B cell (primary cell): ENCODE measurements around the gene MAPKAP1. TPM values are rescaled to one million over a fixed set of nuclear protein-coding genes. Genes with fewer than 3 reads are reported as not detected.

Experiments used
- ATAC-seq: fragments of 200-7000 bp; cut with Tn5 transposase; one replicate; pipeline ENCODE4 v1.10.0; 2021; ENCODE audit warnings: low read depth, mild to moderate bottlenecking, moderate number of reproducible peaks, moderate library complexity
- CTCF ChIA-PET: fragments of 350-600 bp; sonication (Branson Sonifier 250); formaldehyde crosslinking; loops from one replicate; lab custom pipeline; 2021; ENCODE audit warnings: antibody characterized with exemption, inconsistent platforms; lab: Charles Lee
- POLR2A ChIA-PET: fragments of 350-600 bp; sonication (Branson Sonifier 250); formaldehyde crosslinking; loops from one replicate; lab custom pipeline; 2021; ENCODE audit warnings: antibody characterized with exemption; lab: Charles Lee
- DNase-seq: peaks from one replicate; pipeline ENCODE4 v3.0.0; 2013
- H2AFZ ChIP-seq: 2 replicates; pipeline ENCODE4 v1.6.1; 2012; ENCODE audit warnings: mild to moderate bottlenecking, low read depth, low read length; ENCODE audit not compliant: insufficient read depth, poor library complexity, severe bottlenecking
- H3K27ac ChIP-seq, 2 donors: 1 replicate in 1 of 2; 2 replicates in 1 of 2; pipeline ENCODE4 v1.5.1; 2012 to 2013; ENCODE audit warnings: low read length in 2 of 2, mild to moderate bottlenecking in 2 of 2, moderate library complexity in 1 of 2
- H3K27me3 ChIP-seq, 4 experiments: fragments of 200-600 bp in 1 of 4; sonication (generic) in 1 of 4; replicated peaks in 1 of 4; 1 replicate in 2 of 4; 2 replicates in 2 of 4; pipeline versions ENCODE4 v1.6.1 to v1.7.0; 2013 to 2016; ENCODE audit warnings: low read length in 3 of 4, mild to moderate bottlenecking in 2 of 4, mixed read lengths in 1 of 4, moderate library complexity in 1 of 4; ENCODE audit not compliant: insufficient read depth in 4 of 4, control insufficient read depth in 3 of 4; ENCODE audit errors: control extremely low read depth in 1 of 4
- H3K36me3 ChIP-seq, 2 experiments: replicated peaks in 1 of 2; 1 replicate in 1 of 2; 2 replicates in 1 of 2; pipeline versions ENCODE4 v1.6.1 to v1.7.1; 2013; ENCODE audit warnings: low read length in 1 of 2; ENCODE audit not compliant: insufficient read depth in 2 of 2, control insufficient read depth in 1 of 2; ENCODE audit errors: control extremely low read depth in 1 of 2, extremely low read depth in 1 of 2
- H3K4me1 ChIP-seq, 2 donors: fragments of 200-600 bp in 1 of 2; sonication (generic) in 1 of 2; 1 replicate in 1 of 2; 2 replicates in 1 of 2; pipeline versions ENCODE4 v1.5.1 to v1.6.1; 2013 to 2017; ENCODE audit warnings: low read length in 2 of 2; ENCODE audit not compliant: control insufficient read depth in 2 of 2, insufficient read depth in 2 of 2
- H3K4me2 ChIP-seq: replicated peaks from 2 replicates; pipeline ENCODE3; 2012; ENCODE audit warnings: mild to moderate bottlenecking, low read depth, low read length; ENCODE audit not compliant: poor library complexity, severe bottlenecking
- H3K4me3 ChIP-seq, 5 experiments: fragments of 200-600 bp in 1 of 5; sonication (generic) in 1 of 5; 1 replicate in 3 of 5; 2 replicates in 2 of 5; pipeline versions ENCODE4 v1.5.1 to v1.7.0; 2011 to 2016; ENCODE audit warnings: low read length in 4 of 5, mild to moderate bottlenecking in 4 of 5, low read depth in 2 of 5, control low read depth in 1 of 5, moderate library complexity in 1 of 5; ENCODE audit not compliant: insufficient read depth in 1 of 5; ENCODE audit errors: control extremely low read depth in 1 of 5, extremely low read depth in 1 of 5
- H3K79me2 ChIP-seq: fragments of 200-600 bp; sonication (generic); one replicate; pipeline ENCODE4 v1.6.0; 2016; ENCODE audit warnings: low read length; ENCODE audit not compliant: control insufficient read depth, insufficient read depth
- H3K9ac ChIP-seq: fragments of 200-600 bp; sonication (generic); 2 replicates; pipeline ENCODE4 v1.6.1; 2017; ENCODE audit warnings: mild to moderate bottlenecking, low read length, moderate library complexity
- H3K9me3 ChIP-seq, 3 donors: one replicate each; pipeline versions ENCODE4 v1.6.1 to v1.7.1; 2013; ENCODE audit warnings: low read length in 2 of 3; ENCODE audit not compliant: control insufficient read depth in 2 of 3, insufficient read depth in 1 of 3; ENCODE audit errors: control extremely low read depth in 1 of 3
- H4K20me1 ChIP-seq: 2 replicates; pipeline ENCODE4 v1.6.0; 2012; ENCODE audit warnings: mild to moderate bottlenecking, low read length; ENCODE audit not compliant: insufficient read depth, control insufficient read depth, poor library complexity, severe bottlenecking
- H3K27ac Mint-ChIP-seq: one replicate; pipeline ENCODE4 v1.8.0; 2021; ENCODE audit warnings: mixed read lengths
- H3K27me3 Mint-ChIP-seq: one replicate; pipeline ENCODE4 v1.8.0; 2021; ENCODE audit warnings: mixed read lengths
- H3K4me1 Mint-ChIP-seq: one replicate; pipeline ENCODE4 v1.8.0; 2021; ENCODE audit warnings: mixed read lengths
- H3K4me3 Mint-ChIP-seq: one replicate; pipeline ENCODE4 v1.8.0; 2021; ENCODE audit warnings: mixed read lengths
- H3K9me3 Mint-ChIP-seq: one replicate; pipeline ENCODE4 v1.8.0; 2022; ENCODE audit warnings: mixed read lengths; ENCODE audit not compliant: insufficient read depth
- EZH2 ChIP-seq: IDR thresholded peaks from 2 replicates; pipeline ENCODE4 v1.6.1; 2012; ENCODE audit warnings: borderline replicate concordance, low read depth, mild to moderate bottlenecking, moderate library complexity, low read length; ENCODE audit not compliant: insufficient read depth, poor library complexity, severe bottlenecking
- WGBS: methylation state at CpG from one replicate; pipeline ENCODE4 v1.1.5; 2013; ENCODE audit warnings: missing lambda C conversion rate; ENCODE audit not compliant: insufficient coverage; 5-methylcytosine and 5-hydroxymethylcytosine counted together
- intact Hi-C: fragments of 100-400 bp; cut with micrococcal nuclease; formaldehyde crosslinking; loops from one replicate; pipeline ENCODE4 v1.10.0; 2022
- polyA plus RNA-seq: library from polyadenylated mRNA; depleted of rRNA; stranded (reverse); fragments of >200 nt; gene quantifications from 2 replicates; pipeline ENCODE4 v1.2.3, GENCODE V29; 2012
- total RNA-seq, 2 donors: library from RNA; stranded (reverse); fragments of 120-200 nt in 1 of 2; gene quantifications; 1 replicate in 1 of 2; 2 replicates in 1 of 2; pipeline versions ENCODE4 v1.2.3 to v1.2.4, GENCODE V29; 2013 to 2022
- TF ChIP-seq, protein P1 (sequence below): fragments of 200-600 bp; IDR thresholded peaks from one replicate; pipeline ENCODE4 v1.8.0; 2022; ENCODE audit warnings: antibody characterized with exemption, mild to moderate bottlenecking

The MAPKAP1 gene
- total and polyA plus RNA-seq, 2 donors (not counting 1 experiment from before 2014, with no cell fraction given): 51.6 to 62.4 TPM

DNA sequence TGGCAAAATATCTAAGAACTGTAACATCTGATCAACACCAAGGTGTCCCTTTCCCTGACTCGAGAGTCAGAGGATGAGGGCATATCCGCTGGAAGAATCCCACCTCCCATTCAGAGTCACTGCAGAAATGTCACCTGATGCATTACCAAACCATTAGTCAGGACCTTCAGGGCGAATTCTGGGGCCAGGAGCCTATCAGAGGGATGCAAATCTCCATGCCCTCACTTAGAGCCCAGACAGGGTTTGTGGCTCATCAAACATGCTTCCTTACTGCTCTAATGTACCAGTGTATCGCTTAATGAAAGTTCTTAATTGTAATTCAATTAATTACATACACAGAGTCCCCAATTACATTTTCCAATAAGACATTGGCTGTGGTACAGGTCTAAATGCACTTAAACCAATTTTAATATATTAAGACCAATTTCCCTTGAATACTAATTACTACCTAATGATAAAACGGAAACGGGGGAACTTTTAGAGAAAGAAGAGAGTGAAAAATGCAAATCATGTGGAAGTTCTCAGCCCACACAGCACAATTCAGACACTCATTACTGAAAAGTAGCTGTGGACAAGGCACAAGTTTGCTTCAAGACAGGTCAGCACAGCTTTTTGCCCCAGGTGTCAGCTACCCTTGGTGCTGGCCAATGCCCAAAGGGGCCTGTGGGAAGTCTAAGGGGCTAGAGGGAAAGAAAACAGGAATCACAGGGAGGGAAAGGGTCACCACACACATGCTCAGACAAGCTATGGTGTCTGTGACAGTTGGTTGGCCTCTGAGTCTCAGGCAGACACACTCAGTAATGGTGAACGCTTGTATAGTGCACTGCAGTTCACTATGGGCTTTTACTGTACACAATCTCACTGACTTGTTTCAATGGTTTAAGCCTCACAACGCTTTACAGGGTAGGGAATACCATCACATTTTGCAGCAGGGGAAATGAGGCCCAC is 211.6 kb downstream of the MAPKAP1 start:
- Mint-ChIP-seq H3K27ac (no peak overlapping the region), H3K9me3 (no peaks in the 10 kb centered on the region), H3K4me3 (peak overlapping the region; percentile 27), H3K27me3 (no peaks in the 10 kb centered on the region), H3K4me1 (peaks cover 25% of the 10 kb centered on the region)
- TF ChIP-seq, protein P1, sequence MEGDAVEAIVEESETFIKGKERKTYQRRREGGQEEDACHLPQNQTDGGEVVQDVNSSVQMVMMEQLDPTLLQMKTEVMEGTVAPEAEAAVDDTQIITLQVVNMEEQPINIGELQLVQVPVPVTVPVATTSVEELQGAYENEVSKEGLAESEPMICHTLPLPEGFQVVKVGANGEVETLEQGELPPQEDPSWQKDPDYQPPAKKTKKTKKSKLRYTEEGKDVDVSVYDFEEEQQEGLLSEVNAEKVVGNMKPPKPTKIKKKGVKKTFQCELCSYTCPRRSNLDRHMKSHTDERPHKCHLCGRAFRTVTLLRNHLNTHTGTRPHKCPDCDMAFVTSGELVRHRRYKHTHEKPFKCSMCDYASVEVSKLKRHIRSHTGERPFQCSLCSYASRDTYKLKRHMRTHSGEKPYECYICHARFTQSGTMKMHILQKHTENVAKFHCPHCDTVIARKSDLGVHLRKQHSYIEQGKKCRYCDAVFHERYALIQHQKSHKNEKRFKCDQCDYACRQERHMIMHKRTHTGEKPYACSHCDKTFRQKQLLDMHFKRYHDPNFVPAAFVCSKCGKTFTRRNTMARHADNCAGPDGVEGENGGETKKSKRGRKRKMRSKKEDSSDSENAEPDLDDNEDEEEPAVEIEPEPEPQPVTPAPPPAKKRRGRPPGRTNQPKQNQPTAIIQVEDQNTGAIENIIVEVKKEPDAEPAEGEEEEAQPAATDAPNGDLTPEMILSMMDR: no peak
- Histone ChIP-seq H3K4me1 (peaks cover 14 to 15% of the 10 kb centered on the region in 2 donors), H3K36me3 (peaks cover 0 to 2% of the 10 kb centered on the region in 2 experiments), H4K20me1 (no peaks in the 10 kb centered on the region), H3K27ac (peak overlapping the region in 1 of 2 donors; percentile 29), H2AFZ (no peak overlapping the region), H3K4me2 (peak overlapping the region; percentile 44), H3K79me2 (no peaks in the 10 kb centered on the region), H3K27me3 (no peaks in the 10 kb centered on the region), H3K9me3 (no peaks in the 10 kb centered on the region), H3K9ac (no peak overlapping the region), H3K4me3 (no peak overlapping the region)
- CTCF ChIA-PET: no interaction called here
- DNase-seq (no peak), ATAC-seq (no peak)
- intact Hi-C loops: no loop called here
- 83% methylated on average over 3 of the region's 8 CpGs for WGBS
- POLR2A ChIA-PET: interaction anchor here (0.6 kb wide), 1 partner anchor 328 kb away, joined by 8 read pairs; no protein-coding TSS in a partner anchor

DNA sequence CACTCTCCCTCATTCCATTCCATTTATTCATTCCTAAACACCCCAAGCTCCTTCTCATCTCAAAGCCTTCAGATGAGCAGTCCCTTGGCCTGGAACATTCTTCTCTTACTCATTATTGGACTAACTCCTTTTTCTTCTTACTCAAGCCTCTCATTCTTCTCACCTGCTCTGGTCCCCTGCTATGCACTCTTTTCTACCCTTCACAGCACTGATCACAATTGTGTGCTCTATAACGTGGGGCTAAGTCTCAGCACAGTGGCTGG is 212.4 kb downstream of the MAPKAP1 start:
- H3K27ac Mint-ChIP-seq: no peak overlapping the region
- H3K4me1 Mint-ChIP-seq: peaks cover 25% of the 10 kb centered on the region
- CTCF ChIA-PET: no interaction called here
- no peaks in the 10 kb centered on the region for H3K9me3 ChIP-seq
- H3K4me2 ChIP-seq: no peak overlapping the region
- no peak overlapping the region for H2AFZ ChIP-seq
- H3K27me3 ChIP-seq: no peaks in the 10 kb centered on the region
- WGBS: no CpG with 5 or more reads among the region's 1 CpG
- DNase-seq: no peak
- TF ChIP-seq EZH2: no peak
- TF ChIP-seq, protein P1: no peak
- H3K79me2 ChIP-seq: no peaks in the 10 kb centered on the region
- no peak for ATAC-seq
- POLR2A ChIA-PET: no interaction called here
- no peak overlapping the region for H3K4me3 ChIP-seq
- no peak overlapping the region for H3K27ac ChIP-seq
- no peak overlapping the region for H3K4me3 Mint-ChIP-seq
- H4K20me1 ChIP-seq: no peaks in the 10 kb centered on the region
- intact Hi-C loops: no loop called here
- peaks cover 0 to 2% of the 10 kb centered on the region in 2 experiments for H3K36me3 ChIP-seq
- no peaks in the 10 kb centered on the region for H3K9me3 Mint-ChIP-seq
- peaks cover 14 to 15% of the 10 kb centered on the region in 2 donors for H3K4me1 ChIP-seq
- no peaks in the 10 kb centered on the region for H3K27me3 Mint-ChIP-seq
- no peak overlapping the region for H3K9ac ChIP-seq
